ENCODE data around the gene DIAPH3. TPM values are rescaled to one million over a fixed set of nuclear protein-coding genes. Genes with fewer than 3 reads are reported as not detected.

Gene DIAPH3
- polyA plus RNA-seq, 6 donors from 2014 or later, result not detected

DNA sequence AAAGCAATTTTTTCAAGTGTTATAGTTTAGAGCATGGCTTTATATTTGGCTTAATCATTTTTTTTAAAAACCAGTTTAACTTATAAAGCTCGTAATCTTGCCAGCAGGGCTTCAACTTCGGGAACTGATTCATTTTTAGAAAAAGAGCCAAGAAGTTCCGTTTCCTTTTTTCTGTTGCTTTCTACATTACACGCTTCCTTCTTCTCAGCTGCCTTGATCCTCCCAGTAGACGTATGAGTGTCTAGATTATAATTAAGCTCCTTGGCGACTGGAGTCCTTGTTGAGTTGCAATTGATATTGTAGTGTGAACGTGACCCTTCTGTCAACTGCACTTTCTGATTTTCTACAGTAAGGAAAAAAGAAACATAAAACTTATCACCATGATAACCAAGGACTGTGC lies 497.2 kb downstream of the DIAPH3 start:
- peaks cover 0 to 5% (median 0%) of the 10 kb centered on the region in 7 donors for H3K9me3 Mint-ChIP-seq
- no peaks in the 10 kb centered on the region for H3K36me3 Mint-ChIP-seq
- H3K27me3 Mint-ChIP-seq, result no peaks in the 10 kb centered on the region
- no peak for DNase-seq
- no peak overlapping the region for H3K4me3 Mint-ChIP-seq
- no peak for ATAC-seq (ENCODE audit: low read depth in 2 of 2)
- H3K27ac Mint-ChIP-seq, result no peak overlapping the region
- peaks cover 0 to 8% (median 3%) of the 10 kb centered on the region in 3 donors for H3K4me1 Mint-ChIP-seq

DNA sequence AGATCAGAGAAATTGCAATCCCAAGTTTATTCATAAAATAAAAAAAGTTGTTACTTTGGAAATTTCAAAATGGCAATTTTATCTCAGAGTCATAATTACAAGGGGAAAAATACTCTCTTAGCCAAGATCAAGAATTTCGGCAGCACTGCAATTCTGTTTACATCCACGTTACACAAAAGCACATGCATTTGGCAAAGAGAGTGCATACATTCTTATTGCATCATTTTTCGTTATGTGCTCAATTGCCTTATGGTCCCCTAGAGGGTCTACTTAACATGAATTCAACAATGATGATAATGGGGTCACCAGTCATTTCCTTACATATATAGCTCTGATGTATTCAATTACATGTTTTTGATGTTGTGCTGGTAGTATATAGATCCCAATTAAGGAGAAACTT lies 498.0 kb downstream of the DIAPH3 start:
- Mint-ChIP-seq H3K4me1 (peaks cover 0 to 8% (median 3%) of the 10 kb centered on the region in 3 donors), H3K4me3 (no peak overlapping the region), H3K27me3 (no peaks in the 10 kb centered on the region), H3K27ac (no peak overlapping the region), H3K9me3 (peaks cover 0 to 5% (median 0%) of the 10 kb centered on the region in 7 donors), H3K36me3 (no peaks in the 10 kb centered on the region)
- no peak for ATAC-seq (ENCODE audit: low read depth in 2 of 2)
- no peak for DNase-seq

DNA sequence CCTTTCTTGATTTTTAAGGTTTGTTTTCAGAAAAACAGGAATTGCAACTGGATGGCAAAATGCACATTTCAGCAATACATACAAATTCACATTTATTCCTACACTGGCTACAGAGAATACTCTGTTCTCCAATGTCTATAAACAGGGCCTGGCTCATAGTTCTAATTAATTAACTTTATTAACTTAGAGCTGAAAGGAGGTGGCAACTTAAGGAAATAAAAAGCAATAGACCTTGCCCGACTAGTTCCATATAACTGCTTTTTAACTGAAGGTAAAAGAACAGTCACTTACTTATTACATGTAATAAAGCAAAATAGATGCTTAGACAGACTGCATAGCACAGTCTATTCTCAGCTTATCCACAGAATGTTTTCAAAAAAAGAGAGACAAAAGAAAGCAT lies 498.5 kb downstream of the DIAPH3 start:
- Mint-ChIP-seq H3K4me1 (peaks cover 0 to 8% (median 3%) of the 10 kb centered on the region in 3 donors), H3K36me3 (no peaks in the 10 kb centered on the region), H3K27ac (no peak overlapping the region)

DNA sequence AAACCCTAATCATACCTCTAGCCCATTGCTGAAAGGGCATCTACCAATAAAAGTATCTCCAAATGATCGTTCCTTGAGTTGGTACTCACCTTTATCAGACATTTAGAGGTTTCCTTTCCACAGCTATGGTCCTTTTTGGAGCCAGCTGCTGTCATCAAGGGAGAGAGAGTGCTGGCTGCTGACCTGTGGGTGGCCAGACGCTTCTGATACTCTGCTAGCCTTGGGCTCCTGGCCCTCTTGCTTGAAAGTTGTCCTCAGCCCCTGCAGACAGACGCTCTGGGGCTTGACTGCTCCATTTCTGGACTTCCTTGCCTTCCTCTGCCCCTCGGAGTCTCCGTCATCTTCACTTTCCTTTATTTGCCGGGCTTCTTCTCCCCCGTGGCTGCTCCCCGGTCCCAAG lies 499.1 kb downstream of the DIAPH3 start:
- H3K9me3 Mint-ChIP-seq, result peaks cover 0 to 5% (median 0%) of the 10 kb centered on the region in 7 donors
- no peaks in the 10 kb centered on the region for H3K36me3 Mint-ChIP-seq
- H3K27me3 Mint-ChIP-seq, result no peaks in the 10 kb centered on the region
- peaks cover 0 to 8% (median 3%) of the 10 kb centered on the region in 3 donors for H3K4me1 Mint-ChIP-seq
- peak overlapping the region in 1 of 6 donors; percentile 11 for H3K27ac Mint-ChIP-seq
- no peak for DNase-seq
- no peak for ATAC-seq (ENCODE audit: low read depth in 2 of 2)
- peak overlapping the region in 1 of 8 donors; percentile 67 for H3K4me3 Mint-ChIP-seq

More for the DNA sequence above, 498.5 kb downstream of the DIAPH3 start:
- peaks cover 0 to 5% (median 0%) of the 10 kb centered on the region in 7 donors for H3K9me3 Mint-ChIP-seq
- DNase-seq (no peak), ATAC-seq (ENCODE audit: low read depth in 2 of 2) (no peak)
- H3K27me3 Mint-ChIP-seq, result no peaks in the 10 kb centered on the region
- no peak overlapping the region for H3K4me3 Mint-ChIP-seq

DNA sequence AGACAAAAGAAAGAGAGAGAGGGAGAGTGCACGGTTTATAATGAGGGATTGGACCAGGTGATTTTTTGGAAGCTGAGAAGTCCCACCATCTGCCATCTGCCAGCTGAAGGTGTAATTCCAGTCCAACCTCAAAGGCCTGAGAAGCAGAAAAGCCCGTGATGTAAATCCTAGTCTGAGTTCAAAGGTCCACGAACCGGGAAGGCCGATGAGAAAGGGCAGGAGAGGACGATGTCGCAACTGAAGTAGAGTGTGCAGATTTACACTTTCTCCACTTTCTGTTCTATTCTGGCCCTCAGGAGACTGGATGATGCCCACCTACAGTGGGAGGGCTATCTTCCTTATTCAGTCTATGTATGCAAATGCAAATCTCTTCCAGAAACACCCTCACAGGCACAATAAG lies 500.0 kb downstream of the DIAPH3 start:
- DNase-seq, result no peak
- no peak overlapping the region for H3K4me3 Mint-ChIP-seq
- no peak overlapping the region for H3K27ac Mint-ChIP-seq
- ATAC-seq (ENCODE audit: low read depth in 2 of 2), result no peak
- peaks cover 0 to 5% (median 0%) of the 10 kb centered on the region in 7 donors for H3K9me3 Mint-ChIP-seq
- H3K4me1 Mint-ChIP-seq, result peaks cover 0 to 8% (median 3%) of the 10 kb centered on the region in 3 donors
- no peaks in the 10 kb centered on the region for H3K36me3 Mint-ChIP-seq
- no peaks in the 10 kb centered on the region for H3K27me3 Mint-ChIP-seq

DNA sequence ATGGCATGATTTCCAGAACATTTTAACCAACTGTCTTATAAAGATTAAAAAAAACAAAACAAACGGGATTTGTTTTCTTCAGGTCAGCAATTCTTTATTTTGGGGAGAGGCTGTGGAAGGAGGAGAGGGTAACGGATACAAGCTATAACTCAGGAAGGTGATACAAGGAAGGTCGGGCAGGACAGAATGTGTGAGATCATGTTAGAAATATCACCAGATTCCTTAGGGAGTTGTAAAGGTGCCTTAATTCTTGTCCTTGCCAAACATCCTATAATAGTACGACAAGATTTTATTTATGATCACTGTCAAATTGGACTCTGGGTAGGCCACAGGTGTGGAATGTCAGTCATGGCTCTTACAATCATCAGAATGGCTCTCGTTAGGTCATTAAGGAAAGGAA lies 503.1 kb downstream of the DIAPH3 start:
- Mint-ChIP-seq H3K36me3 (no peaks in the 10 kb centered on the region), H3K4me3 (no peak overlapping the region), H3K27ac (no peak overlapping the region), H3K27me3 (no peaks in the 10 kb centered on the region), H3K4me1 (no peaks in the 10 kb centered on the region), H3K9me3 (peaks cover 0 to 5% (median 0%) of the 10 kb centered on the region in 7 donors)
- ATAC-seq (ENCODE audit: low read depth in 2 of 2), result no peak
- no peak for DNase-seq

DNA sequence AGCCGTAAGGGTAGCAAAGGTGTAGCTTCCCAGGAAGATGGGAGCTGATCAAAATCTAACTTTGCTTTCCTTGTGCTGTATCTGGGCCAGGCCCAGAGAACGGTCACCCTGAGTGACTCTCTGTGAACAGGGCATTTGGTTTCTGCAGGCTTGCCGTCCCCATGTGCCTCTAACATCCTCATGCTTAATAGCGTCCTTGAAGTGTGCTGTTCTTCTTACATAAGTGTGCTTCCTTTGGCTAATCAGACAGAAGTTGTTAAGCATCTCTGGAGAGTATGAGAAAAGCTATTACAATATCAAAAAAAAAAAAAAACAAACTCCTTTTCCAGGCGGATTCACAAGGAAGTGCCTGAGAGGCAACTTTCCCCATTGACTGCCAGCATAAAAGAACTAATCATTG lies 503.7 kb downstream of the DIAPH3 start:
- ATAC-seq (ENCODE audit: low read depth in 2 of 2), result no peak
- Mint-ChIP-seq H3K27me3 (no peaks in the 10 kb centered on the region), H3K36me3 (no peaks in the 10 kb centered on the region), H3K4me3 (no peak overlapping the region), H3K4me1 (no peaks in the 10 kb centered on the region), H3K9me3 (peaks cover 0 to 5% (median 0%) of the 10 kb centered on the region in 7 donors), H3K27ac (no peak overlapping the region)
- no peak for DNase-seq

DNA sequence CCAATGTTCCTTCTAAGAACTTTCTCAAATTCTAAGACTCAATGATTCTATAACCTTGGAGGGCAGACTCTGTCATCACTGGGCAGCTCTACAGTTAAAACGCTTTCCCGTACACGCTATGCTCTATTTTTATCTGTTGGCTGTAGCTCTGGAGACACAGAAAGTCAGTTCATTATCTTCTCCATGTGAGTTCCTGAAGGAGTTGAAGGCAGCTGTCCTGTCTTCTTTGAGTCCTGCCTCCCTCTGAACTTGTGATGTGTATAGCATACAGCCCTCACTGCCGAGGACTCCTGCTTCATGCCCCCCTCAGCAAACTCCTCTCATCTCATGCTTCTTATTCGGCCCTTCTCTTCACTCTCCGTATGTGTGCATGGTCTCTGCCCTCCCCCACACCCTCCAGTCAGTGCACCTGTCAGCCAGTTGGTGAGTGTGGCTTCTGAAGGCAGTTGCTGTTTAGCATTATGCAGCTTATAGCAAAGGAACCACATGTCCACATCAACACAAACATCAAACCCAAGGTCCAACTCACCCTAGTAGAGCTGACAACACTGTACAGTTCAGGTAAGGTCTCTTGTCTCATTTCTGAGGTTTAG lies 504.9 kb downstream of the DIAPH3 start:
- Mint-ChIP-seq H3K27me3 (peaks cover 0 to 5% (median 0%) of the 10 kb centered on the region in 3 donors), H3K9me3 (peaks cover 0 to 5% (median 0%) of the 10 kb centered on the region in 7 donors), H3K36me3 (no peaks in the 10 kb centered on the region), H3K4me1 (no peaks in the 10 kb centered on the region), H3K4me3 (peak overlapping the region in 1 of 8 donors; percentile 13), H3K27ac (no peak overlapping the region)
- ATAC-seq (ENCODE audit: low read depth in 2 of 2), result no peak
- DNase-seq, result no peak

DNA sequence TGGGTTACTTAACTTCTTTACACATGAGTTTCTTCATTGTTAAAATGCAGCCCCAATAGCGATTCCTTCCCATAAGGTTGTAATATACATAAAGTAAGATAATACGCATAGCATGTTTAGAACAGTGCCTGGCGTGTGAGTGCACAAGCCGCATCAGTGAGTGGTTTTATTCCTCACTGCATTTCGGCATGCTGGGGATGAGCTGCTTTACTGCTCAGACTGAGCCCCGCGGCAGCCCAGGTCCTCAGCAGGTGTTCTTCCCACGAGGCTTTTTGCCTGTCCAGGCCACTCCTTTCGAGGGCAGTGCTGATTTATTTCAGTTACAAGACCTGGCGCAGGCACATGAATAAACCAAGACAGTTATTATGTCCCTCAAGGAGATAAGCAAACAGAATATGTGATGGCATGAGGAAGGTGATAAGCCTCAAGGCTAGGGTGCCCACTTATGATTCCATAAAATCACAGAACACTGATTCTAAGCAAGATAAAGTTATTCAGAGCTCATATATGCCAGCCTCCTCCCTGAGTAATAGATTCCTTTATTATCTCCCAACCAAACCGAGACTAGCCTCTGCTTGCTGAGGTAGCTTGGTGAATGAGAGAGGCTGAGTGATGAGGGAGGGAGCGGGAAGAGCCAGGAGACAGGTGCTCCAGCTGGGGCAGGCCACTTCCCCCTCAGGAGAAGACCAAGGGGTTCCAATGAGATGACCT lies 505.5 kb downstream of the DIAPH3 start:
- ATAC-seq (ENCODE audit: low read depth in 2 of 2) (no peak), DNase-seq (no peak)
- Mint-ChIP-seq H3K9me3 (peaks cover 0 to 2% (median 0%) of the 10 kb centered on the region in 7 donors), H3K27me3 (peaks cover 0 to 6% (median 0%) of the 10 kb centered on the region in 3 donors), H3K36me3 (no peaks in the 10 kb centered on the region), H3K4me3 (no peak overlapping the region), H3K4me1 (no peaks in the 10 kb centered on the region), H3K27ac (no peak overlapping the region)

DNA sequence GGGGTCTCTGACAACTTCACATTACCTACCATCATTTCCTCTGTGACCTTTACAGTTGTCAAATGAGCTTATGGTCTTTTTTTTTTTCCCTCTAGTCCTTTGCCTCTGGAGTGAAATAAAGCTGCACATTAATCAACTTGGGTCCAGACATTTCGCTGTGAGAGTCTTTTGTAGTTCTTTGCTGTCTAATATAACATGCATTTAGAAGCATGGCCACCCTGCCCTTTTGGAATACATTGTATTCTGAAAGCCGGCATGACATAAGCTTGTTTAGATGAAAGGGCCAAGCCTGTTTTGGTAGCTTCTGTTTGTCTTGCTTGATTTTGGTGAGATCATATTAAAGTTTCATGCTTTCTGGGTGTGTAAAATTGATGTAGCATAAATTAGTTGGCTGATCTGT lies 509.8 kb downstream of the DIAPH3 start:
- Mint-ChIP-seq H3K9me3 (no peaks in the 10 kb centered on the region), H3K4me3 (no peak overlapping the region), H3K27ac (no peak overlapping the region), H3K4me1 (no peaks in the 10 kb centered on the region), H3K36me3 (no peaks in the 10 kb centered on the region), H3K27me3 (peaks cover 0 to 6% (median 4%) of the 10 kb centered on the region in 3 donors)
- DNase-seq, result no peak
- no peak for ATAC-seq (ENCODE audit: low read depth in 2 of 2)

DNA sequence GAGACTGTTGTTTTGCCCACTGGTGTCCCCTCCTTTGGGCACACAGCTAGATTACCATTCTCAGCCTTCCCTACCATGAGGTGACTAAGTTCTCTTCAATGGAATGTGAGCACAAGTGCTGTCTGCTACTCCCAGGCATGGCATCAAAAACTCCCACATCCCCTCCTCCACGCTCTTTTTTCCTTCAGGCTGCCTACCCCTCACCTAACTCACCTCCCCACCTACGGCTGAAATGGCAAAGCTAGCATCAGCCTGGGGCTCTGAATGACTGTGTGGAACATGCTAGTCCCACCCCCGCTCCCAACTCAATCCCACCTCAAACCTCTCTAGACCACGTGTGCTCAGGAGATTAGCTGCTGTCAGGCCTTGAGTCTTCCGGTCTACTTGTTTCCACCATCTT lies 512.2 kb downstream of the DIAPH3 start:
- DNase-seq (no peak), ATAC-seq (ENCODE audit: low read depth in 2 of 2) (no peak)
- peaks cover 0 to 6% (median 4%) of the 10 kb centered on the region in 3 donors for H3K27me3 Mint-ChIP-seq
- H3K4me3 Mint-ChIP-seq, result no peak overlapping the region
- H3K9me3 Mint-ChIP-seq, result no peaks in the 10 kb centered on the region
- H3K27ac Mint-ChIP-seq, result no peak overlapping the region
- no peaks in the 10 kb centered on the region for H3K36me3 Mint-ChIP-seq
- no peaks in the 10 kb centered on the region for H3K4me1 Mint-ChIP-seq

DNA sequence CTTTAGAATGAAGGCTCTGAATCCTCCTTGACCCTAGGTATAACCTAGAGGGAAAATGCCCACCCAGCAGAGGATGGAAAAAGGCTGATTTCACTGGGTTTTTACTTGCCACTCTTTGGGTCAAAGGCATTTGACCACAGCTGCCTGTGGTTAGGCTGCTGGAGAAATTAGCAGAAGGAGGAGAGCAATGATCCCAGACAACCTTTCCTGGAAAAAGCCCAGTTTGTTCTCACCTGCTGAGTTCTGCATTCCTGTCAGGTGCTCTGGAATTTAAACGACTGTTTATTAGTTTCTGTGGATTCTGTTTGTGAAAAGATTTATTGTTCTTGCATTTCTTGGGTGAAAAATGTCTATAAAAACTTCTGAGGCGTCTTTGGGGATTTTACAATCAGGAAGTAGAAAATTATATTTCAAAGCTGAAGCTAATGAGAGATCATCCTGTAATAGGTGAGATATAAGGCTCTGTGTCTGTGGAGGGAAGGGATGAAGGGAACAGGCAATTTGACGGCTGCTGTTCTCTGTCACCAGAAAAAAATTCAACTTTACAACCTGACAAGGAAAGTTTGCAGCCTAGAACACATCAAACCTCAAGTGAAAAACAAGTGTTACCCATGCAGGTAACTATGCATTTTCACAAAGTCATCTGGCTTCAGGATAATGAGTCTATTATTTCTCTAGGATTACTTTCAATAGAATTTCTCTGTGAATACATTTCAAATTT lies 519.7 kb downstream of the DIAPH3 start:
- H3K4me1 Mint-ChIP-seq, result no peaks in the 10 kb centered on the region
- H3K27me3 Mint-ChIP-seq, result peaks cover 0 to 8% (median 0%) of the 10 kb centered on the region in 3 donors
- H3K27ac Mint-ChIP-seq, result no peak overlapping the region
- DNase-seq, result no peak
- no peak for ATAC-seq (ENCODE audit: low read depth in 2 of 2)
- no peaks in the 10 kb centered on the region for H3K36me3 Mint-ChIP-seq
- H3K9me3 Mint-ChIP-seq, result peaks cover 0 to 5% (median 0%) of the 10 kb centered on the region in 7 donors
- no peak overlapping the region for H3K4me3 Mint-ChIP-seq

DNA sequence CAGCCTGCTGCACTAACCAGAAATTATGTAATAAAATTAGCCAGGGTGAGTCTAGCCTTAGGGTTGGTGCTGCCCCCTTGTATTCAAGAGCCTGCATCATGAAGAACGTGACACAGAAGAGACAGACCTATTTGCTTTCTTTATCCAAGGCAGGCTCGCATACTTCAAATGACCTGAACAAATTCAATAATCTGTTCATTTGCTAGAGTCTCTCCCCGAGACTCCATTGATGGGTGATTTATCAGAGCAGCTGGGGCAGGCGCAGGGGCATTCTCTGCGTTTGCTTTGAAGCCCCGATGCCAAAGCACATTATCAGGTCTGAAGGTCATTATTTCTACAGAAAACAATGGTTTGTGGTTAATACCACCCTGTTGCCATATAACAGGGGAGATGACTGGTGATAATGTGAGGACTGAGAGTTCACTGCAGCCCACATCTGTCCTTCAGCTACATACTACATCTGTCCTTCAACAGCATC lies 520.3 kb downstream of the DIAPH3 start:
- H3K27ac Mint-ChIP-seq, result no peak overlapping the region
- H3K4me3 Mint-ChIP-seq, result no peak overlapping the region
- peaks cover 0 to 5% (median 0%) of the 10 kb centered on the region in 7 donors for H3K9me3 Mint-ChIP-seq
- no peak for DNase-seq
- H3K4me1 Mint-ChIP-seq, result no peaks in the 10 kb centered on the region
- ATAC-seq (ENCODE audit: low read depth in 2 of 2), result no peak
- H3K36me3 Mint-ChIP-seq, result no peaks in the 10 kb centered on the region
- H3K27me3 Mint-ChIP-seq, result peaks cover 0 to 8% (median 0%) of the 10 kb centered on the region in 3 donors
